ENCODE measurements around the gene QSOX2.

Gene QSOX2

DNA sequence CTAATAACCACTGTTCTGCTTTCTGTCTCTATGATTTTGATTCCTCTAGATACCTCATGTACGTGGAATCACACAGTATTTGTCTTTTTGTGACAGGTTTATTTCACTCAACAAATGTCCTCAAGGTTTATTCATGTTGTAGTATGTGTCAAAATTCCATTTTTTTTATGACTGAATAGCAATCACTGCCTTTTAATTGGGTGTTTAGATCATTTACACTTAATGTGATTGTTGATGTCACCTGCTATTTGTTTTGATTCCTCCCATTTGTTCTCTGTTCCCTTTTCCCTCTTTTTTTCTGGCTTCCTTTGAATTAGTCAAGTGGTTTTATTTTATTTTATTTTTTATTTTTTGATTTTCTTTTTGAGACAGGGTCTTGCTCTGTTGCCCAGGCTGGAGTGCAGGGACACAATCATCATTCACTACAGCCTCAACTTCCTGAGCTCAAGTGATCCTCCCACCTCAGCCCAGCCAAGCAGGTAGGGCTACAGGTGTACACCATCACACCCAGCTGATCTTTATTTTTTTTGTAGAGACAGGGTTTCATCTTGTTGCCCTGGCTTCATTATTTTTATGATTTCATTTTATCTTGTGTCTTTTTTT, 82.3 kb downstream of the QSOX2 start:
- TF ChIP-seq, protein P1, sequence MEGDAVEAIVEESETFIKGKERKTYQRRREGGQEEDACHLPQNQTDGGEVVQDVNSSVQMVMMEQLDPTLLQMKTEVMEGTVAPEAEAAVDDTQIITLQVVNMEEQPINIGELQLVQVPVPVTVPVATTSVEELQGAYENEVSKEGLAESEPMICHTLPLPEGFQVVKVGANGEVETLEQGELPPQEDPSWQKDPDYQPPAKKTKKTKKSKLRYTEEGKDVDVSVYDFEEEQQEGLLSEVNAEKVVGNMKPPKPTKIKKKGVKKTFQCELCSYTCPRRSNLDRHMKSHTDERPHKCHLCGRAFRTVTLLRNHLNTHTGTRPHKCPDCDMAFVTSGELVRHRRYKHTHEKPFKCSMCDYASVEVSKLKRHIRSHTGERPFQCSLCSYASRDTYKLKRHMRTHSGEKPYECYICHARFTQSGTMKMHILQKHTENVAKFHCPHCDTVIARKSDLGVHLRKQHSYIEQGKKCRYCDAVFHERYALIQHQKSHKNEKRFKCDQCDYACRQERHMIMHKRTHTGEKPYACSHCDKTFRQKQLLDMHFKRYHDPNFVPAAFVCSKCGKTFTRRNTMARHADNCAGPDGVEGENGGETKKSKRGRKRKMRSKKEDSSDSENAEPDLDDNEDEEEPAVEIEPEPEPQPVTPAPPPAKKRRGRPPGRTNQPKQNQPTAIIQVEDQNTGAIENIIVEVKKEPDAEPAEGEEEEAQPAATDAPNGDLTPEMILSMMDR (IDR thresholded peaks at IDR 0.05; ENCODE audit: poor library complexity, severe bottlenecking) = no peak
- Histone ChIP-seq H3K27ac (ENCODE audit: poor library complexity, severe bottlenecking) (no peak overlapping the region), H3K4me1 (ENCODE audit: insufficient read depth, poor library complexity, severe bottlenecking) (no peaks in the 10 kb centered on the region), H3K4me3 (ENCODE audit: severe bottlenecking) (no peak overlapping the region), H3K36me3 (ENCODE audit: low read depth) (no peaks in the 10 kb centered on the region), H3K27me3 (ENCODE audit: insufficient read depth, poor library complexity, severe bottlenecking) (peaks cover 7% of the 10 kb centered on the region), H3K9me3 (ENCODE audit: severe bottlenecking) (peaks cover 5% of the 10 kb centered on the region)
- ATAC-seq (ENCODE audit: low read depth) = no peak
- no peak for DNase-seq (ENCODE audit: low spot score)

DNA sequence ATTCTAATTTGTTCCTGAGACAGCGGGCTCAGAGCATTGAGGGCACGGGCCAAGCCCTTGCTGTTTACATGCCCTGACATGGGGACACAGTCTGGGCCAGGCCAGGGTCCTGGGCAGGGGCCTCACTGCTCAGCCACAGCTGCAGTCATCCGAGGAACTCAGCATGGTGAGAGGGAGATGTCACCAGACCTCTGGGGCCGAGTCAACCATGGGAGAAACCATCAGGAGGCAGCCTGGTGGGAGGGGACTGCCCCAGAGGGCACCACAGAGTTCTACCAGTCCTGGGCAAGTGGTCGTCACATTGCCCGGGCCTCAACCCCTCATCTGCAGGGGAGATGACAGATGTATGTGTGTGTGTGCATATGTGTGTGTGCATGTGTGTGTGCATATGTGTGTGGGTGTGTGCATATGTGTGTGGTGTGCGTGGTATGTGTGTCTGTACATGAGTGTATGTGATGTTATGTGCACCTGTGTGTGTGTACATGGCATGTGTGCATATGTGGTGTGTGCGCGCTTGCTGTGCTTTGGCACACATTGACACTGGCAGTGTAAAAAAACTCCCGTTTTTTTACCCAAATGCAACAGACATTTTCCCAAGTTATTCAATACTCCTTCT, 84.5 kb downstream of the QSOX2 start:
- TF ChIP-seq, protein P1 (IDR thresholded peaks at IDR 0.05; ENCODE audit: poor library complexity, severe bottlenecking) = no peak
- no peak overlapping the region for H3K27ac ChIP-seq (ENCODE audit: poor library complexity, severe bottlenecking)
- H3K4me3 ChIP-seq (ENCODE audit: severe bottlenecking) = no peak overlapping the region

DNA sequence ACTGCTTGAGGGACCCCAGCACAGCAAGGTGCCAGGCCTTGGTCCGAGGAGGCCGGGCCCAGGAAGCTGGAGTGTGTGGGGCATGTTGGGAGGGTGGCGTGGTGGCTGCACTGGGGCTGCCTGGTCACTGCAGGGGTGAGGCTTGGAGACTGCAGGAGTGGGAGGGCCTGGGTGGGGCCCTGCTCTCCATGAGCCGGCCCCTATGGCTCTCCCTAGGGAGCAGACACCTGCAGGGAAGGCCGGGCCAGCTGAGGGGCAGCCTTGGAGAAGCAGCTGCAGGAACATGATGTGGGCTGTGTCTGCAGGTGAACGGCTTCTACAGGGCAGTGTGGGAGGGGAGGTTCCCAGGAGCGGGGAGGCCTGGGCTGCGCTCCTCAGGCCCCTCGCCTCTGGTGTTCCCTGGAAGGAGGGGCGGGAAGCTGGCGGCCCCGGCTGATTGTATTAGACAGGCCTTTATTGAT, 85.2 kb downstream of the QSOX2 start:
- Histone ChIP-seq H3K4me3 (ENCODE audit: severe bottlenecking) (no peak overlapping the region), H3K9me3 (ENCODE audit: severe bottlenecking) (peaks cover 5% of the 10 kb centered on the region), H3K27me3 (ENCODE audit: insufficient read depth, poor library complexity, severe bottlenecking) (peaks cover 30% of the 10 kb centered on the region), H3K4me1 (ENCODE audit: insufficient read depth, poor library complexity, severe bottlenecking) (no peaks in the 10 kb centered on the region), H3K36me3 (ENCODE audit: low read depth) (no peaks in the 10 kb centered on the region), H3K27ac (ENCODE audit: poor library complexity, severe bottlenecking) (no peak overlapping the region)
- TF ChIP-seq, protein P1 (IDR thresholded peaks at IDR 0.05; ENCODE audit: poor library complexity, severe bottlenecking) = no peak
- DNase-seq (ENCODE audit: low spot score) (no peak), ATAC-seq (ENCODE audit: low read depth) (no peak)

More for the DNA sequence above, 84.5 kb downstream of the QSOX2 start:
- H3K27me3 ChIP-seq (ENCODE audit: insufficient read depth, poor library complexity, severe bottlenecking) = peaks cover 23% of the 10 kb centered on the region
- H3K9me3 ChIP-seq (ENCODE audit: severe bottlenecking) = peaks cover 5% of the 10 kb centered on the region
- ATAC-seq (ENCODE audit: low read depth) = no peak
- no peaks in the 10 kb centered on the region for H3K36me3 ChIP-seq (ENCODE audit: low read depth)
- no peak for DNase-seq (ENCODE audit: low spot score)
- H3K4me1 ChIP-seq (ENCODE audit: insufficient read depth, poor library complexity, severe bottlenecking) = no peaks in the 10 kb centered on the region

DNA sequence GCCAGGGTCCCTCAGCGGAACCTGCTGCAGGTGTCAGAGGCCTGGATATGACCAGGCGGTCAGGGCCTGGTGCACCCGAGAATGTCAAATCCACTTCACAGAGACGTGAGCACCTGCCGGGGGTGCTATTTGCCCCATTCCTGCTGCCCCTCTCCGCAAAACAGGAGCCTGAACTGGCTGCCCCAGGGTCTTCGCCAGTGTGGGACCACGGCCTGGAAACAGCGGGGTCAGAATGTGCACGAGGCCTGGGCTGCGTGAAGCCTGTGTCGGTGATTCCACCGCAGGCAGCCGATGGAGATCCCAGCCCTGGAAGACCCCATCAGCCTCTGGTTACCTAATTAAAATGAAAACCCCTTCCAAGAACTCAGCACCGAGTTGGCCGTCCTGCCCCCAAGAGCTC, 85.8 kb downstream of the QSOX2 start:
- no peak overlapping the region for H3K4me3 ChIP-seq (ENCODE audit: severe bottlenecking)
- H3K9me3 ChIP-seq (ENCODE audit: severe bottlenecking) = peaks cover 5% of the 10 kb centered on the region
- H3K36me3 ChIP-seq (ENCODE audit: low read depth) = no peaks in the 10 kb centered on the region
- DNase-seq (ENCODE audit: low spot score) (no peak), ATAC-seq (ENCODE audit: low read depth) (no peak)
- TF ChIP-seq, protein P1 (IDR thresholded peaks at IDR 0.05; ENCODE audit: poor library complexity, severe bottlenecking) = no peak
- no peaks in the 10 kb centered on the region for H3K4me1 ChIP-seq (ENCODE audit: insufficient read depth, poor library complexity, severe bottlenecking)
- peaks cover 36% of the 10 kb centered on the region for H3K27me3 ChIP-seq (ENCODE audit: insufficient read depth, poor library complexity, severe bottlenecking)
- H3K27ac ChIP-seq (ENCODE audit: poor library complexity, severe bottlenecking) = no peak overlapping the region
